A673 (cell line): ENCODE data around the gene BRAF. TPM values are rescaled to one million over a fixed set of nuclear protein-coding genes. Genes with fewer than 3 reads are reported as not detected.

ENCODE experiments used
- BruUV-seq: library from RNA; stranded (reverse); fragments of 400-500 nt; replicated peaks from 2 replicates; lab custom pipeline; 2021; lab: Mats Ljungman, UMichigan
- CTCF ChIA-PET: fragments of 300-600 bp; sonication (Branson Sonifier 250); formaldehyde crosslinking; loops from one replicate; lab custom pipeline; 2022; ENCODE audit warnings: antibody characterized with exemption; lab: Charles Lee
- POLR2A ChIA-PET: fragments of 300-600 bp; sonication (Branson Sonifier 250); formaldehyde crosslinking; loops from one replicate; lab custom pipeline; 2022; ENCODE audit warnings: antibody characterized with exemption; ENCODE audit not compliant: low non-redundant PET; lab: Charles Lee
- DNase-seq: peaks from one replicate; pipeline ENCODE4 v3.0.0-alpha.2; 2015; ENCODE audit warnings: low spot score
- H3K27ac ChIP-seq: fragments of 200-600 bp; sonication (generic); 2 replicates; pipeline ENCODE4 v1.5.1; 2016; ENCODE audit warnings: mixed run types, low read depth, mild to moderate bottlenecking, mixed read lengths, antibody characterized with exemption, low read length; ENCODE audit not compliant: poor library complexity, severe bottlenecking
- H3K27me3 ChIP-seq: fragments of 200-600 bp; sonication (generic); replicated peaks from 2 replicates; pipeline ENCODE4 v1.6.1; 2017; ENCODE audit warnings: mixed run types, low read depth, mild to moderate bottlenecking, mixed read lengths, antibody characterized with exemption, low read length; ENCODE audit not compliant: insufficient read depth, poor library complexity
- H3K36me3 ChIP-seq: fragments of 200-600 bp; sonication (generic); 2 replicates; pipeline ENCODE4 v1.6.1; 2016; ENCODE audit warnings: mixed run types, mild to moderate bottlenecking, mixed read lengths, antibody characterized with exemption, low read length; ENCODE audit not compliant: insufficient read depth, poor library complexity, severe bottlenecking
- H3K4me1 ChIP-seq: fragments of 200-600 bp; sonication (generic); 2 replicates; pipeline ENCODE4 v1.6.1; 2017; ENCODE audit warnings: mixed run types, mild to moderate bottlenecking, mixed read lengths, antibody characterized with exemption, low read length; ENCODE audit not compliant: insufficient read depth, poor library complexity, severe bottlenecking
- H3K4me3 ChIP-seq: fragments of 200-600 bp; sonication (generic); 2 replicates; pipeline ENCODE4 v1.5.1; 2016; ENCODE audit warnings: low read depth, mixed run types, mild to moderate bottlenecking, mixed read lengths, low read length; ENCODE audit not compliant: poor library complexity, severe bottlenecking
- H3K9me3 ChIP-seq: fragments of 200-600 bp; sonication (generic); 2 replicates; pipeline ENCODE4 v1.6.1; 2016; ENCODE audit warnings: mixed run types, low read depth, mild to moderate bottlenecking, mixed read lengths, antibody characterized with exemption, low read length; ENCODE audit not compliant: poor library complexity, severe bottlenecking
- CTCF ChIP-seq: fragments of 300-800, 200-600 bp; sonication (generic); conservative IDR thresholded peaks from 2 replicates; pipeline ENCODE4 v1.5.1; 2017; ENCODE audit warnings: low read depth, mild to moderate bottlenecking, antibody characterized with exemption, low read length, moderate library complexity, mixed read lengths
- EZH2 ChIP-seq: fragments of 200-600 bp; sonication (generic); IDR thresholded peaks from 2 replicates; pipeline ENCODE4 v1.6.1; 2017; ENCODE audit warnings: borderline replicate concordance, low read depth, mild to moderate bottlenecking, mixed read lengths, antibody characterized with exemption, low read length; ENCODE audit not compliant: poor library complexity, severe bottlenecking
- intact Hi-C: fragments of 100-400 bp; cut with micrococcal nuclease; formaldehyde crosslinking; loops from one replicate; pipeline ENCODE4 v1.10.0; 2022; ENCODE audit not compliant: unreplicated experiment
- total RNA-seq: library from RNA; stranded (reverse); gene quantifications from 2 replicates; pipeline ENCODE4 v1.2.3, GENCODE V29; 2021

Gene BRAF
- total RNA-seq, 1 experiment from 2014 or later = 31.8 TPM

- no peak for TF ChIP-seq CTCF
- TF ChIP-seq EZH2 = no peak
- intact Hi-C loops = no loop called here
These were observed 250.4 kb downstream of the BRAF start for GRCh38 chr7:140674356-140674800.

DNA sequence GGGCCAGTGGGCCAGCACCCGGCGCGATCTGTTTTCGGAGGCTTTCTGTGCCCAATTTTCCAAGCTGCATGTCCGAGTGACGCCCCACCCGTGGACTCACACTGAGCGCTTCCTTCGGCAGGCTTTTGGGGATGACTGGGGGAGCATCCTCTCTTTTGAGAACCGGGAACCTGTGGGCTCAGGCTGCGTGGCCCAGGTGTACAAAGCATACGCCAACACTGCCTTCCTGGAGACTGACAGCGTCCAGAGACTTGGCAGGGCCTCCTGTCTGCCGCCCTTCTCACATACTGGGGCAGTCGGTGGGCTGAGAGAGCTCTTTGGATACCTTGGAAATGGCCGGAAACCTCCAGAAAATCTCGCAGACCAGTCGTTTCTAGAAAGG, 251.0 kb downstream of the BRAF start:
- DNase-seq = no peak
- no peaks in the 10 kb centered on the region for H3K36me3 ChIP-seq
- TF ChIP-seq CTCF (no peak), EZH2 (no peak)
- ChIA-PET POLR2A (no interaction called here), CTCF (interaction anchor here (0.7 kb wide), 2 partner anchors 25 to 50 kb away, joined by 3 read pairs; no protein-coding TSS in a partner anchor)
- peaks cover 12% of the 10 kb centered on the region for H3K4me1 ChIP-seq
- no peaks in the 10 kb centered on the region for H3K27me3 ChIP-seq
- no TSS peak for BruUV-seq
- intact Hi-C loops = no loop called here
- peak overlapping the region; percentile 77 for H3K4me3 ChIP-seq
- no peak overlapping the region for H3K27ac ChIP-seq
- H3K9me3 ChIP-seq = no peaks in the 10 kb centered on the region

More at GRCh38 chr7:140674356-140674800, 250.4 kb downstream of the BRAF start:
- H3K36me3 ChIP-seq = no peaks in the 10 kb centered on the region
- peaks cover 12% of the 10 kb centered on the region for H3K4me1 ChIP-seq
- ChIA-PET CTCF (interaction anchor here (0.7 to 0.9 kb wide), 2 partner anchors 50 to 52 kb away, joined by 3 read pairs; no protein-coding TSS in a partner anchor), POLR2A (no interaction called here)
- no peak for DNase-seq
- H3K4me3 ChIP-seq = no peak overlapping the region
- H3K27ac ChIP-seq = no peak overlapping the region
- H3K27me3 ChIP-seq = no peaks in the 10 kb centered on the region
- H3K9me3 ChIP-seq = no peaks in the 10 kb centered on the region
- BruUV-seq = no TSS peak

- Histone ChIP-seq H3K4me1 (peaks cover 12% of the 10 kb centered on the region), H3K27ac (peak overlapping the region; percentile 67), H3K36me3 (no peaks in the 10 kb centered on the region), H3K9me3 (no peaks in the 10 kb centered on the region), H3K4me3 (peak overlapping the region; percentile 77), H3K27me3 (no peaks in the 10 kb centered on the region)
- no peak for TF ChIP-seq EZH2
- no peak for TF ChIP-seq CTCF
- DNase-seq = peak; percentile 31
- BruUV-seq = no TSS peak
- POLR2A ChIA-PET = no interaction called here
- intact Hi-C loops = no loop called here
- CTCF ChIA-PET = interaction anchor here (0.7 kb wide), 1 partner anchor 25 kb away, joined by 3 read pairs; no protein-coding TSS in a partner anchor
These were observed 251.5 kb downstream of the BRAF start for GRCh38 chr7:140673063-140673773.
